Stimulated activated naive CD8-positive, alpha-beta T cell treated with anti-CD3 and anti-CD28 coated beads, Interleukin-15, Interleukin-2, amounts not matched to agents 100 U/mL and 50 U/mL, for 24 hours (primary cell): ENCODE results near the gene APBB2.
"Not testable (repeated sequence)": the region's sequence is repeated elsewhere in the genome, so short reads cannot be mapped to it uniquely, and the experiment has no call there.

Experiments
- ATAC-seq: fragments of 150-1000 bp; cut with Tn5 transposase; one replicate; pipeline ENCODE4 v1.10.0; 2021
- DNase-seq: peaks from one replicate; pipeline ENCODE4 v3.0.0; 2021

Gene APBB2

DNA sequence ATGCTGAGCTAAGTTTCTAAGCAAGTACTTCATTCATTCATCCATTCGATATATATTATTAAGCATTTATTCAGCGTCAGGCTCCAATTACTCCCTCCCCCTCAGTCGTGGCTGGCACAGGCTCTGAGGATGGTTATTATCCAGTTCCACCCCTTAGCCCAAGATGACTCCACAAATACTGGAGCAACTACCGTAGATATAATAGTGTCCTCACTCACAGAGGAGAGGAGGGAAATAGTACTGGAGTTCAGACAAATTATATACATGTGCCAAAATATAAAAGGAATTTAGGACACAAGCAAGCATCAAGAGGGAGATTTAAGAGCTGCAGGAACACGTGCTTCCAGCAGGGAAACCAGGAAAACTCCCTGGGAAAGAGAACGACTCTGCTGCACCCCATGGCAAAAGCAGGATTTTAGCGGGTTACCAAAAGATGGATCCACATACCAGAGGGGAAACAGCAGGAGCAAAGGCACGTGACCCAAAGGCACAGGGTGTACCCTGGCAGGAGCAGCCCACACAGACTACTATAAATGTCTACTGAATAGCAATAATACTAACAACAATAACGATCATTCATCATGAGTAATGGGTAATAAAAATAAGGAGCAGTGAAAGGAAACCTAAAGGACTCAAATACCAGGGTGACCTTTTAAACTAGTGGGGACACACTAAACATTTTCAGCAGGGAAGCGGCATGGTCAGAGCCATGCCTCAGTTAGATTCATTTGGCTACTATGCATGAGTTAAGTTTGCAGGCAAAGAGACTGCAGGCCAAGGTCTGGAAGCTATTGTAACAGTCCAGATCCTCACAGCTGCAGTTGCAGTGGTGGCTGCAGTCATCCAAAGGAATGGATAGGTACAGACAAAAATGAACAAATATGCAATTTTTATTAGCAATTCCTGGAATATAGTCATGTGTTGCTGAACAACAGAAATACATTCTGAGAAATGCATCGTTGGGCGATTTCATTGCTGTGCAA is 153.7 kb downstream of the APBB2 start:
- ATAC-seq: no peak
- no peak for DNase-seq

DNA sequence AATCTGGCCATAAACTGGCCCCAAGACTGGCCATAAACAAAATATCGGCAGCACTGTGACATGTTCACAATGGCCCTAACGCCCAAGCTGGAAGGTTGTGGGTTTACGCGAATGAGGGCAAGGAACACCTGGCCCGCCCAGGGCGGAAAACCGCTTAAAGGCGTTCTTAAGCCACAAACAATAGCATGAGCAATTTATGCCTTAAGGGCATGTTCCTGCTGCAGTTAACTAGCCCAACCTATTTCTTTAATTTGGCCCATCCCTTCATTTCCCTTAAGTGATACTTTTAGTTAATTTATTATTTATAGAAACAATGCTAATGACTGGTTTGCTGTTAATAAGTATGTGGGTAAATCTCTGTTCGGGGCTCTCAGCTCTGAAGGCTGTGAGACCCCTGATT is 154.9 kb downstream of the APBB2 start:
- not testable (repeated sequence) for ATAC-seq, DNase-seq

- no peak for DNase-seq
- ATAC-seq: no peak
These were observed 155.9 kb downstream of the APBB2 start for GRCh38 chr4:41058426-41058825.

DNA sequence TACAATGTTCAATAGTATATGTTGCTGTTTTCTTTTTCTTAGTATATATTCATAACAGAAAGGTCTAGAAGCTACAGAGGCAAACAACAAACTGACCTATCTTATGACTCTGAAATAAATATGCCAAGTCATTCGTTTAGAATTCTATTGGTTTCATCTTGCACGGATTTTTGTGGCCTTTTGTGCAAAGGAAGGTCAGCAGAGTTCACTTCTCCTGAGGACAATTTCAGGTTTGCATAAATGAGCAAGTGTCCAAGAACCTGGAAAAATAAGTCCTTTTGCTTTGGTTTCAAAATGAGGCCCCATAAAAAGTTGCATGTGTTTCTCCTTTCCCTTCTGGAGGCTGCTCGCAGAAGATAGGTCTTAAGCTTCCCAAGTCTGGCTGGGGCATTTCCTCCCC is 156.9 kb downstream of the APBB2 start:
- ATAC-seq: no peak

GRCh38 chr4:41052287-41052686 is 162.1 kb downstream of the APBB2 start:
- DNase-seq (no peak), ATAC-seq (no peak)

More for the DNA sequence above, 156.9 kb downstream of the APBB2 start:
- DNase-seq: no peak

- DNase-seq (no peak), ATAC-seq (no peak)
These were observed 163.2 kb downstream of the APBB2 start for GRCh38 chr4:41050880-41051775.

DNA sequence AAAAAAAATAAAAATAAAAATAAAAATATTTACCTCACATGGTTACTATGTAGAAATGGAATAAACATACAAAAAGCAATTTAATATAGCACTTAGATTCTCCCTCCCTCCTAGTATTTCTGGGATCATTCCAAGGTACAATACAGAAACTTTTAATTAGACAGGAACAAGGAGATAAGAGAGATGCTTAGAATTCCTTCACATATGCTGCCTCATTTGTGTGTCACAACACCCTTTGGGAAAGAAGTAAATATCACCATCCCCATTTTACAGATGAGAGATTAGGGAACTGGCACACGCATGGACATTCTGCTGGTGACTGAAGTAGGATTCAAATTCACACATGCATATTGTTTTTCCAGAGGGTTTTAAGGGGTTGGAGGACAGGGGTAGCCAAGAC is 164.2 kb downstream of the APBB2 start:
- ATAC-seq: no peak
- no peak for DNase-seq

DNA sequence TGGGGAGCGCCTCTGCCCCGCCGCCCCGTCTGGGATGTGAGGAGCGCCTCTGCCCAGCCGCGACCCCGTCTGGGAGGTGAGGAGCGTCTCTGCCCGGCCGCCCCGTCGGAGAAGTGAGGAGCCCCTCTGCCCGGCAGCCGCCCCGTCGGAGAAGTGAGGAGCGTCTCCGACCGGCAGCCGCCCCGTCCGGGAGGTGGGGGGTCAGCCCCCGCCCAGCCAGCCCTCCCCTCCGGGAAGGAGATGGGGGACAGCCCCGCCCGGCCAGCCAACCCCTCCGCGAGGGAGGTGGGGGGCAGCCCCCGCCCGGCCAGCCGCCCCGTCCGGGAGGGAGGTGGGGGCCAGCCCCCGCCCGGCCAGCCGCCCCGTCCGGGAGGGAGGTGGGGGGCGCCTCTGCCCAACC is 165.2 kb downstream of the APBB2 start:
- not testable (repeated sequence) for ATAC-seq, DNase-seq

DNA sequence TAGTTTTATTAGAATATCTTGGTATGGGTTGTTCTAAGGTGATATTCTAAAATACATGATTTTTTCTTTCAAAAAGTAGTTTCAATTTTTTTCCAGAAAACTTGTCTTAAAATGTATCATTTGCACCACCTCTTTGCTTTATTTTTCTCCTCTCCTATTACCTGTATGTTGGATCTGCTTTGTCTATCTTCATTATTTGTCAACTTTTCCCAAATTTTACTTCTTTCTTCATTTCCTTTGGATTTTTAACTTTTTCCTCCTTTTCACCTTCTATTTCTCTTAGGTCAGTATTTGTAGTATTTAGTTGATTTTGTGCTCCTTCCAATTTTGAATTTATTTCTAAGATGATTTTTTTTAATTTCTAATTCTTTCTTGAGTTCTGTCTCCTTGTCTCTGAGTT is 169.6 kb downstream of the APBB2 start:
- ATAC-seq (no peak), DNase-seq (no peak)

GRCh38 chr4:41044165-41044564 is 170.2 kb downstream of the APBB2 start:
- DNase-seq: no peak
- no peak for ATAC-seq

GRCh38 chr4:41043465-41043864 is 170.9 kb downstream of the APBB2 start:
- ATAC-seq (no peak), DNase-seq (no peak)

- no peak for DNase-seq
These were observed 172.8 kb downstream of the APBB2 start for GRCh38 chr4:41041551-41041950.

DNA sequence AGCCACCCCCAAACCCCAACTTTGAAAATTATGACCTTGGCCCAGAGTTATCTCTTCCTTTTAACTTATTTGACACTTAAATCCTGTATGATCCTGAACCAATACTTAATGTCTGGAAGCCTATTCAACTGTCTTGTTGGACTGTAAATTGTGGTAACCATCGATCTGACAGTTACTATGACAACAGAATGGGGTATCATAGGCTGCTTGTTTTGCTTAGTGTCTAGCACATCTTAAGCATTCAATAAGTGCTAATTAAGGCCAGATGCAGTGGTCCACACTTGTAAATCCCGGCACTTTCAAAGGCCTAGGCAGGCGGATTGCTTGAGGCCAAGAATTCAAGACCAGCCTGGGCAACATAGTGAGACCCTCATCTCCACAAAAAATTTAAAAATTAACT is 175.0 kb downstream of the APBB2 start:
- no peak for ATAC-seq
- DNase-seq: no peak

More at GRCh38 chr4:41041551-41041950, 172.8 kb downstream of the APBB2 start:
- no peak for ATAC-seq

DNA sequence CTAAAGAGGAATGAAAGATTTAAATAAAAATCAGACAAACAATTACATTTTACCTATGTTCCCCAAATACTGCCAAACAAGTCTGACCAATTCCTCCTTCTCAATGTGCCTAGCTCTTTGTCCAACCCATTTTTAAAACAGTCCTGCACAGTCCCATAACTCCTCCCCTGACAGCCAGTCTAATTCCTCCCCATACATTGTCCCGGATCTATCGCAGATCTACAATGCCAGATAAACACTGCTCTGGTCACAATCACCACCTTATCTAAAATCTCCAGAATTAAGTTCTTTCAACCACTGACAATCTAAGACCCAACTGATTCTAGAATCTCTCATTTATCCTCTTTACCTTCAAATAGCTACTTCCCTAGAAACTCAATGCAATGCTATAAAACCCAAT is 176.0 kb downstream of the APBB2 start:
- DNase-seq (no peak), ATAC-seq (no peak)

DNA sequence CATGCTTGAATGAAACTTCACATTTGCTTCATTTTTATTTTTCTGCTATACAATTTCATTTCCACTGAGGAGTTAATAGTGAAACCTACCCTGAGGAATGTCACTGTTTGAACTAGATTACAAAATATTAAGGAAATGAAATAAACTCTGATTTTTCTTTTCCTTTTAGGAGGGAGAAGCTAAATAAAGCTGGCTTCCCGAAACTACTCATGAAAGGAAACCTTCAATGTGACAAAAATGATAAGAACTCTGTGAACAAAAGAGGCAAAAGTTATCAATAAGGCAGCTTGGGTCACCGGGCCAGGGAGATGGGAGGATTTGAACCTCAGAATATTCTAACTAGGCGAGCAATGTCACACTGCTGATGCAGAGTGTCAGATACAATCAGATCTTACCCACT is 185.2 kb downstream of the APBB2 start:
- ATAC-seq (no peak), DNase-seq (no peak)

GRCh38 chr4:41028392-41029076 is 185.8 kb downstream of the APBB2 start:
- ATAC-seq (no peak), DNase-seq (no peak)

DNA sequence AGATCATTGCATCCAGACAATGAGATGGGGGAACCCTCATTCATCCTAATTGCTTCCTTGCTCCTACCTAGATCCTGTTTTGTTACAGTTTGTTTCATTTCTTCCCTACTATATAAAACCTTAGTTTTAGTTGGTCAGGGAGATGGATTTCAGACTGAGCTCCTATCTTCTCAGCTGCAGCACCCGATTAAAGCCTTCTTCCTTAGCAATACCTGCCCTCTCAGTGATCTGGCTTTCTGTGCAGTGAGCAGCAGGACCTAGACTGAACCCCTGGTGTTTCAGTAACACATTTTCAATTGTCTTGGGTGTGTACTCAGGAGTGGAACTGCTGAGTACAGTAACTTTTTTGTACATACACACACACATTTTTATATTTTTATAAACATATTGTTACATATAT is 187.4 kb downstream of the APBB2 start:
- ATAC-seq: no peak
- DNase-seq: no peak

DNA sequence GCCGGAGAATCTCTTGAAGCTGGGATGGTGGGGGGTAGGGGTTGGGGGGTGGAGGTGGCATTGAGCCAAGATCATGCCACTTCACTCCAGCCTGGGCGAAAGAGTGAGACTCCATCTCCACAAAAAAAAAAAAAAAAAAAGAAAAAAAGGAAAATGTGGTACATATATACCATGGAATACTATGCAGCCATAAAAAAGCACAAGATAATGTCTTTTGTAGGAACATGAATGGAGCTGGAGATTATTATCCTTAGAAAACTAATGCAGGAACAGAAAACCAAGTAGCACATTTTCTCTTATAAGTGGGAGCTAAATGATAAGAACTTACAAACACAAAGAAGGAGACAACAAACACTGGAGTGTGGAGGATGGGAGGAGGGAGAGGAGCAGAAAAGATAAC is 188.5 kb downstream of the APBB2 start:
- DNase-seq (no peak), ATAC-seq (no peak)

GRCh38 chr4:41024556-41025491 is 189.5 kb downstream of the APBB2 start:
- DNase-seq: no peak

DNA sequence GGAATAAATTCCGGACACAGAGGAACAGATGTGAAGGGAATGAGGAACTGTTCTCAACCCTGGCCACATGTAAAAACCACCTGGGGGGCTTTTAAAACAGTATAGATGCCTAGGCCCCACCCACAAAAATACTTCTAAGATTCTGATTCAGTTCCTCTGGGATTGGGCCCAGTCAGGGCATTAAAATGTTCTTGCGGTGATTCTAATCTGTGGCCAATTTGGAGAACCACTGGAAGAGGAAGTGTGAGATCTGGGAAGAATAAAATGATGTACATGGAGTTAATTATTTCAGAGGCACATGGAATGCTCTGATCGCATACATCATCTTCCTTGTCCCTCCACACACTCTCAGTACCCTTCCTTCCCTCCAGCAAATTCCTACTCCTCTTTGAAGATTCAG is 192.2 kb downstream of the APBB2 start:
- DNase-seq: no peak
- no peak for ATAC-seq

More at GRCh38 chr4:41024556-41025491, 189.5 kb downstream of the APBB2 start:
- no peak for ATAC-seq

- DNase-seq: no peak
- ATAC-seq: no peak
These were observed 199.2 kb downstream of the APBB2 start for GRCh38 chr4:41015016-41015675.
